Neural cell (in vitro differentiated cells): Measurements from ENCODE around the gene P2RX1.

ENCODE experiments used
- CTCF ChIP-seq: fragments of 450-650 bp; IDR thresholded peaks from 2 replicates; pipeline ENCODE4 v1.5.1; 2014; ENCODE audit warnings: antibody characterized with exemption, mild to moderate bottlenecking, moderate library complexity; ENCODE audit not compliant: poor library complexity, severe bottlenecking
- EP300 ChIP-seq: fragments of 450-650 bp; conservative IDR thresholded peaks from 2 replicates; pipeline ENCODE4 v1.6.1; 2014; ENCODE audit warnings: antibody characterized with exemption, mild to moderate bottlenecking, moderate library complexity; ENCODE audit not compliant: poor library complexity, severe bottlenecking
- RAD21 ChIP-seq: fragments of 450-650 bp; conservative IDR thresholded peaks from 2 replicates; pipeline ENCODE4 v1.6.1; 2014; ENCODE audit warnings: antibody characterized with exemption, mild to moderate bottlenecking, moderate library complexity
- REST ChIP-seq: IDR thresholded peaks from 2 replicates; pipeline ENCODE4 v1.6.1; 2012; ENCODE audit warnings: borderline replicate concordance

DNA sequence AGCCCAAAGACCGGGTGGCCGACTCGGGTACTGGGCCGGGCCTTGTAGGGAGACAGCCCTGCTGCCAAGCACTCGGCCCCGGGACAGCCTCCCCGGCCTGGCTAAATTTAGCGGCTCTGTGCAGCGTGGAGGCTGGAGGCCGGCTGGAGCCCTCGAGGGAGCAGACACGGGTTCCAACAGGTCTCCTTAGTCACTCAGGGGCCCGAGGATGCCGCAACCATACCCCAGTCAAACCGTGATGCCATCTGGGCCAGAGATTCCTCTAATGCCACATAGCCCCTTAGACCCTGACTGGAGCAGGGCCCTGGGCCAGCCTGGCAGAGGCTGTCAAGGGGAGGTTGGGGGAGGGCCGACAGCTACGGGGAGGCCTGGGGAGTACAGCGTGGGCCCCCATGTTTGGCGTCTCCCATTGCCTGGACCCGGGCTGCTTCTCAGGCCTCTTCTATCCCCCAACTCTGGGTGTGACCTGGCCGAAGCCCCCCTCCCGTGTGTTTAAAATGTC lies 2.9 kb upstream of the P2RX1 start:
- TF ChIP-seq CTCF (no peak), EP300 (no peak), RAD21 (no peak), REST (no peak)
